ENCODE results near the gene FUT6. TPM values are rescaled to one million over a fixed set of nuclear protein-coding genes. Genes with fewer than 3 reads are reported as not detected.
"Not testable (repeated sequence)": the region's sequence is repeated elsewhere in the genome, so short reads cannot be mapped to it uniquely, and the experiment has no call there.

The FUT6 gene, protein sequence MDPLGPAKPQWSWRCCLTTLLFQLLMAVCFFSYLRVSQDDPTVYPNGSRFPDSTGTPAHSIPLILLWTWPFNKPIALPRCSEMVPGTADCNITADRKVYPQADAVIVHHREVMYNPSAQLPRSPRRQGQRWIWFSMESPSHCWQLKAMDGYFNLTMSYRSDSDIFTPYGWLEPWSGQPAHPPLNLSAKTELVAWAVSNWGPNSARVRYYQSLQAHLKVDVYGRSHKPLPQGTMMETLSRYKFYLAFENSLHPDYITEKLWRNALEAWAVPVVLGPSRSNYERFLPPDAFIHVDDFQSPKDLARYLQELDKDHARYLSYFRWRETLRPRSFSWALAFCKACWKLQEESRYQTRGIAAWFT
- not detected in 2 replicates for total RNA-seq (2014; rRNA removed; shearing (Covaris generic))
- not detected in 2 replicates for polyA plus RNA-seq (2016; fragmentation: Nextera tagmentation; extraction: Ambion mirVana)

DNA sequence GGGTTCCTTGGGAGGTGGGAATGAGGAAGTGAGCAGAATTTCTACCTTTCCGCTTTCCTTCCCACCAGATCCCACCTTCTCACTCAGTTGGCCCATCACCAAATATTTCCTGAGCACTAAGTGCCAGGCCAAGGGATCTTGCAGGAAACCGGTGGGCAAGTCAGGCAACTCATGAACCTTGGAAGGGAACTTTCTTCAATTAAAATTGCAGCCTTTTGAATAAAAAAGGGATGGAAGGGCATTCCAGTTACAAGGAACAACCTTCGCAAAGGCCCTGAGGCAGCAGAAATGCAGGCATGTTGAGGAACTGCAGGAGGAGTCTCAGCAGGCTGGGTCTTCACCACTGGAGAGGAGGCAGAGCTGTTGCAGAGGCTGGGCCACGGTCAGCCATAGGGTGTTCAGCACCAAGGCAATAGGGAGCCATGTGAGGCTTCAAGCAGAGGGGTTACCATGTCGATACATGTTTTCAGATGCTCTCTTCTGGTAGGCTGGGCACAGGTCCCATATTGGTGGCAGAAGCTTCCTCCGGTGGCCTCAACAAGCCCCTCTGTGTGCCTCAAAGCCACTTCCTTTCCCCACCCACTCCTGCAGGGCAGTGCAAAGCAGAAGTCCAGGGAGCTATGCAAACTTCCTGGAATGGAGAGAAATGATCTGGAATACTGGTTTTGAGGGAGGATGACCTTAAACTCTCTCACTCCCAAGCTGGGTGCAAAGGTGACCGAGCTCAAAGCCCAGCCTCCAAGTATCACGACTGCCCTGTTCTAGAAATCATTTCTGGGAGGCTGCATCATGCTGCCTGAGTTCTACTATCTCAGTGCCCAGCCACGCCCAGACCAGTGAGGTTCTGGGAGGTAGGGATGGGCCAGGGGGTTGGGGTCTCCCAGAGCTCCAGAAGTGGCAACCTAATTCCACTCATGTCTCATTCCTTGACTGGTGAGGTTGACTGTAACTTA is at the start of gene FUT6:
Gene FUT6, minus strand, starts transcription at position 638 of the 953 bp plus-strand sequence. CDS start 7,135 bp downstream, outside the sequence.
- no peaks in the 10 kb centered on the region for H3K9me2 ChIP-seq (ENCODE audit: insufficient read depth)

DNA sequence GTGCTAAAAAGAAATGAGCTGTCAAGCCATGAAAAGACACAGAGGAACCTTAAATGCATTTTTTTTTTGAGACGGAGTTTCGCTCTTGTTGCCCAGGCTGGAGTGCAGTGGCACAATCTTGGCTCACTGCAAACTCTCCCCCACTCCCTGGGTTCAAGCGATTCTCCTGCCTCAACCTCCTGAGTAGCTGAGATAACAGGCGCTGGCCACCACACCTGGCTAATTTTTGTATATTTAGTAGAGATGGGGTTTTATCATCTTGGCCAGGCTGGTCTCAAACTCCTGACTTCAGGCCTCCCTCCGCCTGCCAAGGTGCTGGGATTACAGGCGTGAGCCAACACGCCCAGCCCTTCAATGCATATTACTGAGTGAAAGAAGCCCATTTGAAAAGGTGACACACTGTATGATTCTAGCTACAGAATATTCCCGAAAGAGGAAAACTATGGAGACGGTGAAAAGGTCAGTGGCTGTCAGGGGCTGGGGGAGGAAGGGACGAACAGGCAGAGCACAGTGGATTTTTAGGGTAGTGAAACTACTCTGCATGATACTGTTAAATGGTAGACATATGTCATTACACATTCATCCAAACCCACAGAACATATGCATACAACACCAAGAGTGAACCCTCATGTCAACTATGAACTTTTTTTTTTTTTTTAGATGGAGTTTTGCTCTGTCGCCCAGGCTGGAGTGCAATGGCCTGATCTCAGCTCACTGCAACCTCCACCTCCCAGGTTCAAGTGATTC is 44.7 kb upstream of the FUT6 start:
- in situ Hi-C loops (cut with MboI) = not testable (repeated sequence)

More for the DNA sequence above, at the start of gene FUT6:
- Histone ChIP-seq H3K4me3 (no peak within 1 kb of the TSS), H3K4me2 (ENCODE audit: unreplicated experiment) (no peak within 1 kb of the TSS), H2AFZ (no peak within 1 kb of the TSS), H3K27me3 (replicated peaks; ENCODE audit: insufficient read depth) (0 out of 2 replicates have a peak, but pooled peaks cover 8% of the 10 kb centered on the region), H3F3A (ENCODE audit: insufficient read depth) (no peaks in the 10 kb centered on the region), H3K9me3 (ENCODE audit: low read depth) (no peaks in the 10 kb centered on the region), H3K36me3 (ENCODE audit: low read depth) (no peaks in the 10 kb centered on the region), H3K27ac (no peak within 1 kb of the TSS), H3K4me1 (ENCODE audit: insufficient read depth) (no peaks in the 10 kb centered on the region), H3K9ac (no peak within 1 kb of the TSS), H3K79me2 (ENCODE audit: insufficient read depth) (no peaks in the 10 kb centered on the region), H4K20me1 (ENCODE audit: insufficient read depth) (no peaks in the 10 kb centered on the region)
- no peak for DNase-seq
- TF ChIP-seq EZH2 (IDR thresholded peaks at IDR 0.05; ENCODE audit: insufficient read depth, poor library complexity, severe bottlenecking) (no peak), EZH2phosphoT487 (IDR thresholded peaks at IDR 0.05; ENCODE audit: insufficient read depth, low read depth) (no peak)
- 70 to 71% methylated on average over 9 of the region's 9 CpGs for WGBS, 2 experiments (ENCODE audit: low coverage in 1 of 2, low lambda C conversion rate in 2 of 2, missing lambda C conversion rate in 2 of 2)
- in situ Hi-C loops (cut with MboI) = no loop called here

DNA sequence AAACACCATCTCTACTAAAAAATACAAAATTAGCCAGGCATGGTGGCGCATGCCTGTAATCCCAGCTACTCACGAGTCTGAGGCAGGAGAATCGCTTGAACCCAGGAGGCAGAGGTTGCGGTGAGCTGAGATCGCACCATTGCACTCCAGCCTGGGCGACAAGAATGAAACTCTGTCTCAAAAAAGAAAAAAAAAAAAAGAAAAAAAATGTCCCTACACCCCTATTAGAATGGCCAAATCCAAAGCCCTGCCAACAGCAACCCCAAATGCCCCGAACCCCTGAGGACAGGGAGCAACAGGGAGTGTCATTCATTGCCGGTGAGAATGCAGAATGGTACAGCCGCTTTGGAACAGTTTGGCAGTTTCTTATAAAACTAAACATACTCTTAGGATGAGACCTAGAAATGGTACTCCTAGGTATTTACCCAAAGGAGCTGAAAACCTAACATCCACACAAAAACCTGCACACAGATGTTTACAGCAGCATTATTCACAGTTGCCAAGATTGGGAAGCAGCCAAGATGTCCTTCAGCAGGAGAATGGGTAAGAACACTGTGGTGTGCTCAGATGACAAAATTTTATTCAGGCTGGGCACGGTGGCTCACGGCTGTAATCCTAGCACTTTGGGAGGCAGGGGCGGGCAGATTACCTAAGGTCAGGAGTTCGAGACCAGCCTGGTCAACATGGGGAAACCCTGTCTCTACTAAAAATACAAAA is 43.8 kb upstream of the FUT6 start:
- H3K4me3 ChIP-seq; H3K79me2 ChIP-seq (ENCODE audit: insufficient read depth); DNase-seq; H3K4me2 ChIP-seq (ENCODE audit: unreplicated experiment); H3F3A ChIP-seq (ENCODE audit: insufficient read depth); H3K9me2 ChIP-seq (ENCODE audit: insufficient read depth); H3K4me1 ChIP-seq (ENCODE audit: insufficient read depth); H3K27me3 ChIP-seq (replicated peaks; ENCODE audit: insufficient read depth); in situ Hi-C loops (cut with MboI); H3K9ac ChIP-seq; H2AFZ ChIP-seq; H3K9me3 ChIP-seq (ENCODE audit: low read depth); H3K27ac ChIP-seq; H4K20me1 ChIP-seq (ENCODE audit: insufficient read depth); H3K36me3 ChIP-seq (ENCODE audit: low read depth): not testable (repeated sequence)
- 56 to 58% methylated on average over 13 of the region's 13 CpGs for WGBS, 2 experiments (ENCODE audit: low coverage in 1 of 2, low lambda C conversion rate in 2 of 2, missing lambda C conversion rate in 2 of 2)

More for the DNA sequence above, 44.7 kb upstream of the FUT6 start:
- not testable (repeated sequence) for H3K4me3 ChIP-seq; H3K9me2 ChIP-seq (ENCODE audit: insufficient read depth); H3F3A ChIP-seq (ENCODE audit: insufficient read depth); H3K4me2 ChIP-seq (ENCODE audit: unreplicated experiment); H3K9ac ChIP-seq; H2AFZ ChIP-seq; H3K36me3 ChIP-seq (ENCODE audit: low read depth); H3K27ac ChIP-seq; H3K79me2 ChIP-seq (ENCODE audit: insufficient read depth); DNase-seq; H3K4me1 ChIP-seq (ENCODE audit: insufficient read depth); H3K27me3 ChIP-seq (replicated peaks; ENCODE audit: insufficient read depth); H4K20me1 ChIP-seq (ENCODE audit: insufficient read depth); H3K9me3 ChIP-seq (ENCODE audit: low read depth)
- WGBS, 2 experiments (ENCODE audit: low coverage in 1 of 2, low lambda C conversion rate in 2 of 2, missing lambda C conversion rate in 2 of 2) = 79 to 86% methylated on average over 11 of the region's 11 CpGs

Data from GM23248 (cell line).